Islet precursor cell (in vitro differentiated cells): ENCODE measurements around the gene CLCN5.
"Not testable (repeated sequence)": the region's sequence is repeated elsewhere in the genome, so short reads cannot be mapped to it uniquely, and the experiment has no call there.

Experiments
- DNase-seq: peaks from one replicate; pipeline ENCODE4 v3.0.0-alpha.2; 2018

Gene CLCN5

DNA sequence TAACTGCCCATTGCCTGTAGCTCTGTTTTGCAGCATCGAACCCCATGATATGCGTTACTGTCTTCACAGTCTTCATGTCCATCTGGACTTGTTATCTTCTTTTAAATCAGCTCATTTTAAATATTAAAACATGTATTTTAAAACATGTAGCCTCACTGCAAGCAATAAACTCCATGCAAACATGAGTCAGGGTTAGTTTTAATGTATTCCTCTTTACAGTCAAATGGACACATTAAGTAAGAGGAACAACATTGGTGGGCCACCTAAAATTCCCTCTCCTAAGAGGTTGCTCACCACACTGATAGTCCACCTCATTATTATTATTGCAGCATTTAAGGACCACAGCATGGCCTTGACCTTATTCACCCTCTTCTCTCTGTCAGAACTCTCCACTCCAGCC lies 74.1 kb downstream of the CLCN5 start:
- DNase-seq = no peak

DNA sequence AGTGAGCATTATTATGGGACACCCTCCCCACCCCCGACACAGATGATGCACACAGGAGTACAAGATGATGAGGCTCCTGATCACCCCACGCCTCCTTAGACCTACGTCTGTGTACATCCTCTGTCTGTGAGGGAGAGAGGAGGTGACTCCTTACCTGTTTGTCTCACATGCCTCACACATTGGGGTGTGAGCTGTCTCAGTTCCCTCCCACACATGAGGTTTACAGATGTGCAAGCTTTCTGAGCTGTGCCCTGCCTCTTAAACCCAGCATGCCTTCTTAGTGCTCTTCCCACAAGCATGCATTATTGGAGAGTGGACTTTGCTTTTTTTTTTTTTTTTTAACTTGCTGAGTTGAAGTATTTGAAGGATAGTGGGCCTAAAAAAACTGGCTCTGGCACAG lies 76.7 kb downstream of the CLCN5 start:
- DNase-seq = no peak

DNA sequence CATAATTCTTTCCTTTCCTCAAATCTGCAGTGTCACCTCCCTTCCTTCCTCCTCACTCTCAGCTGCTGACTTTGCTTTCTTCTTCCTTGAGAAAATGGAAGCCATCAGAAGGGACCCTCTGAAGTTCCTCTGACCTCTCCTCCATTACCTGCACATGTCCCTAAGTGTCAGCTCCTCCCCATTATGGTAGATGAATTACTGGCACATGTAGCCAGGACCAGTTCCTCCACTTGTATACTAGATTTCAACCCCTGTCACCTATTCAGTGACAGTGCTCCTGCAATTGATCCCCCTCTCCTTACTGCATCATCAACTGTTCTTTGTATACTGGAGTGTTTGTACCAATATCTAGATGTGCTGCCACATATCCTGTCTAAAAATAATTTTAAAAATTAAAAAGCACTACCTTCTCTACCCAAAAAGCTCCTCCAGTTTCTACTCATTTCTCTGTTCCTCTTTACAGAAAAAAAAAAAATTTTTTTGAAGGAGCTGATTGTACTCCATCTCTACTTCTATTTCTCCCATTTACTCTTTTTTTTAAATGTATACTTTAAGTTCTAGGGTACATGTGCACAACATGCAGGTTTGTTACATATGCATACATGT lies 78.6 kb downstream of the CLCN5 start:
- DNase-seq = no peak

DNA sequence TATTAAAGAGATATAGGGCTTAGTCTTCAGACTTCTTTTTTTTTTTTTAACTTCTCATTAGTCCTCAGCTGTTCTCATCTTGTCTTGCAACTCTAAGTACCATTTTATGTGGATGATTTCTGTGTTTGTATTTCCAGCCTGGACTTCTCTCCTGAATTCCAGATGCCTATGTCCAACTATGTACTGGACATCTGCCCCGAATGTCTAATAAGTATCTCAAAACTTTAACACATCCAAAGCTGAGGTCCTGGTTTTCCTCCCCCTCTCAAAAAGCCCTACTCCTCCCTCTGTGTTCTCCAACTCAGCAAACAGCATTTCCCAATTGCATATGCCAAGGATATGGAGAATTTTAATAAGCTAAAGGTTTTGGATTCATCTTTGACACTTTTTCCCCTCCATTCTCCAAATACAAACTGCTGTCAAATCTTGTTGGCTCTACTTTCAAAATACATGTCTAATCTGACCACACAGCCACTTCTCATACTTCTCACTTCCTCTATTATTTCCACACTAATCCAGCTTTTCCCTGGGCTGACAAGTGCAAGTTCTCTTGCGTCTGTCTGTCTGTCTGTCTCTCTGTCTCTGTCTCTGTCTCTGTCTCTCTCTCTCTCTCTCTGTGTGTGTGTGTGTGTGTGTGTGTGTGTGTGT lies 79.8 kb downstream of the CLCN5 start:
- no peak for DNase-seq

DNA sequence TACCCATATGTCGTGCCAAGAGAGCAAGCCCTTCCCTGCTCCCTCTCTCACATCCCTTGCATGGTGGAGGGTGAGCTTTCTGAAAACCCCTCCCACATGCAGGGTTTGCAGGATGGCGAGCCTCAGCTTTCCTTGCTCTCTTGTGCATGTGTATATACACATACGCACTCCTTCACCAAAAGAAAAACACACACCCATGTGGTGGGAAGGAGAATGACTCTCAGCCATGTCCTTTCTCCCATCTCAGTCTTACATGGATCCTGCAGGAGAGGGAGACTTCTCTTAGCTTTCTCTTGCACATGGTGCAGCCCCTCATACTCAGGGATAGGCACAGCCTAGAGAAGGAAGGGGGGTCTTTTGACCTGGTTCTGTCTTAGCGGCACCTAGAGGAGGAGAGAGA lies 81.1 kb downstream of the CLCN5 start:
- DNase-seq = no peak

DNA sequence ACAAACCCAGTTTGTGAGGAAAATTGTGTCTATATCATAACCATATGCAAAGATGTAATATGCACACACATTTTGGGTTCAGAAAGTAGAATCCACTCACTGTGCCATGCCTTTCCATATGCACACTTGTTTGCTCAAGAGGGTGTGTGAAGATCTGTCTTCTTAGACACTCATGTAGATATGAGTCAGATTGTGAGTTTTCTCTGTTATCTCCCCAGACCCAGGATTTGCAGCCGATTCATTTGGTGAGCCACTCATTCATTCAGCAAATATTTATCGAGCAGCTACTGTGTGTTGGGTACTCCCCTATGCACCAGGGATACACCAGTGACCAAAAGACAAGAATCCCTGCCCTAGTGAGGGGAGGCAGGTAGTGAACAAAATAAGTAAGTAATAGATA lies 81.5 kb downstream of the CLCN5 start:
- no peak for DNase-seq

DNA sequence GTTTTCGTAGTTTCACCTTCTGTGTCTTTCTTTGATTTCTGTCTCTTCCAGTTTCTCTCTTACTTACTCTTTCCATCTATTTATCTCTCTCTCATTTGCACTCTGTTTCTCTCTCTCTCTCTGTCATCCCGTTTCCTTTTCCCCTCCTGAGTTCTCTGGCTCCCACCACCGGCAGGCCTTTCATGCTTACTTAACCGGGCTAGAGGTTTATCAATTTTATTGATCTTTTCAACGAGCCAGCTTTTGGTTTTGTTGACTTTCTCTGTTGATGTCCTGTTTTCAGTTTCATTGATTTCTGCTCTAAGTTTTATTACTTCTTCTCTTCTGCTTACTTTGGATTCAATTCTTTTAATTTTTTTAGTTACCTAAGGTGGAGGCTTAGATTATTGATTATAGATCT lies 103.2 kb downstream of the CLCN5 start:
- not testable (repeated sequence) for DNase-seq

DNA sequence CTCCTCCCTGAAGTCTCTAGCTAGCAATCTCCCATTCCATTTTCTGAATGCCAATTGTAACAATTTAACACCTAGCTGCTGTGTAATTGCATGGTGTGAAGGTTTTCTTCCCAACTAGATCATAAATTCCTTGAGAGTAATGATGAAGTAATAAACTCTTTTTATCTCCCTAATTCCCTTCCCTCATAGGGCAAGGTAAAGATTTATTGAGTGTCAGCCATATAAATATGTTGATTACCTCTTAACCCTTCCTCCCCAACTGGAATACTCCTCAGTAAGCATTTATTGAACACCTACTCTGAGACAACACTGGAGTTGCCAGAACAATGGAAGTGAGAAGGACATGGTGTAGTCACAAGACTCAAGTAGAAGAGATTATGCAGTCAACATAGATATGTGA lies 112.7 kb downstream of the CLCN5 start:
- no peak for DNase-seq

DNA sequence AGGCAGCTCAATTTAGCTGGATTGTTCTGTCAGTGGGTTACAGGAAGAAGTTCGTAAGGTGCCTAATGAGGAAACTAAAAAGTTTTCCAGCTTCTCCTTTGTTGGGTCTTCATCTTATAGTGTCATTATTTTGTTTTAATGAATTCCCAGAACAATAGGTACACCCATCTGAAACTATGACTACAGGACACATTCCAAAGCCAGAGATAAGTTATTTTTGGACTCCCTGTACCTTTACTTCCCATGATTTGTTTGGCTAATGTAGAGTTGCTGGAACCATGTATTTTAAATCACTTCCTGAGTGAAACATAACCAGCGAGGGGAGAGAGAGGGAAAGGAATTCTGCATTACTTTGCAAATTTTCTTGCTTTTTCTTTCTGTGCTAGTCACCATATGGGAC lies 114.0 kb downstream of the CLCN5 start:
- DNase-seq = no peak

DNA sequence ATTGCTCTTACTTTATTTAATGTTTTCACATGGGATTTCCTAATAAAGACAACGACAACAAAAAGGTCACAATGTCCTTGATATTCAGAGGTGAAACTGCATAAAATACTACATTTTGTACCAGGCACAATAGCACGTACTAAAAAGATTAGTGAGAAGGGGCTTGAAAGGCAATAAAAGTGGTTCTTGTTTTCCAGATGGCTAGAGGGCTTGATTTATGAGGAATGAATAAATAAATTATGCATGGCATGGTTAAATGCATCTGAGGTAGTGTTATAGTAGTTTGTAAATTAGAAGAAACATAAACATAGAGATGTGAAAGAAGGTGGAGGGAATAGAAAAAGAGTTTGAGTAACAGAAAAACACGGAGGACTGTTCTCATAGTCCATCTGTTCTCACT lies 123.4 kb downstream of the CLCN5 start:
- DNase-seq = no peak

DNA sequence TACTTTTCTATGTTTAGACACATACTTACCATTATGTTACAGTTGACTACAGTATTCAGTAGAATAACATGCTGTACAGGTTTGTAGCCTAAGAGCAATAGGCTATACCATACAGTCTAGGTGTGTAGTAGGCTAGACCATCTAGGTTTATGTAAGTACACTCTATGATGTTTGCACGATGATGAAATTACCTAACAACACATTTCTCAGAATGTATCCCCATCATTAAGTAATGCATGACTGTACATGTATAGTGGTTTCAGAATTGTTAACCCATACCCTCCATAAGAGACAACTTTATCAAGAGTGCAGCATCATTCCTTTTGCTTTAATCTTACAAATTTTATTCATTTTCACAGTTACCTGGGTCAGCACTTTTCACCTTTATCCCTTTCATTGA lies 126.8 kb downstream of the CLCN5 start:
- DNase-seq = no peak

DNA sequence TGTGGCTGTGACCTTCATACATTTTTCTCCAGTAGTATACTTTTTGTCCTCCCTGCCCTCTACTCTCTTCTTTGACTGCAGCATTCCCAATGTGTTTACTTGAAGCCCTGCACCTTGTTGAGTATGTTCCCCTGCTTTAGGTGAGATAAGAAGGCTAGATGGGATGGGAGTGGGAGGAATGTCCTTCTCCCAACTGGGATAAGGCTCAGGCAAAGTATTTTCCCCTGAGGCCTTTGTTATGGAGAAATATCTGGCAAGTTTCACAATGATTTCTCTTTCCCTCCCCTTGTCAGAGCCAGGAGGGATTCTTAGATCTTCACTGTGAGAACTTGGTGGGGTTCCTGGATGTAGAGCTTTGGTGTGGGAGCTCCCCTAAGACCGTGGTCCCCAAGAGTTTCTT lies 131.8 kb downstream of the CLCN5 start:
- DNase-seq = no peak

DNA sequence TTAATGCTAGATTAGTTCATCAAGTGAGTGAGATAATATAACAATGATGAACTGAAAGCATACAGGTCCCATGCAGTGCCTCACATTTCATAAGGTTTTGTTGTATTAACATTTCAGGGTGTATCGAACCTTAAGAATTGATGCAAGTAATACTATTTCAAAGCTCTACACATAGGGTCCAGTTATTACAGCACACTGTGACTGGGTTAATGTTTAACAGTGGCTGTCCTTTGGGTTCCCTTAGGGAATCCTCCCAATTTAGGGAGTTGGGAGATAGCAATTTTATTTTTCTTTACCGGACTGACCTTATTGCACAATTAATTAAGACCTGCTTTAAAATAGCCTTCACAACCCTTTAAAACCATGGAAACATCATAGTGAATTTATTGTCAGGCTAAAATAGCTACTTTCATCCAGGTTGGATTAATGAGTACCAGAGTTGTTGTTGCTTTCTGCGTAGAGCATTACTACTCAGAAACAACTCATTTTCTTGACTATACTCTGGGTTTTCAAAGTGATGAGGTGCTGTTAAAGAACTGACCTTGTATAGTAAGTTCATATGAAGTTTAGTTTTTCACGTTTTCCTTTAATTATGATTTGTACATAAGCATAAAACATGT lies 144.0 kb downstream of the CLCN5 start:
- DNase-seq = no peak

DNA sequence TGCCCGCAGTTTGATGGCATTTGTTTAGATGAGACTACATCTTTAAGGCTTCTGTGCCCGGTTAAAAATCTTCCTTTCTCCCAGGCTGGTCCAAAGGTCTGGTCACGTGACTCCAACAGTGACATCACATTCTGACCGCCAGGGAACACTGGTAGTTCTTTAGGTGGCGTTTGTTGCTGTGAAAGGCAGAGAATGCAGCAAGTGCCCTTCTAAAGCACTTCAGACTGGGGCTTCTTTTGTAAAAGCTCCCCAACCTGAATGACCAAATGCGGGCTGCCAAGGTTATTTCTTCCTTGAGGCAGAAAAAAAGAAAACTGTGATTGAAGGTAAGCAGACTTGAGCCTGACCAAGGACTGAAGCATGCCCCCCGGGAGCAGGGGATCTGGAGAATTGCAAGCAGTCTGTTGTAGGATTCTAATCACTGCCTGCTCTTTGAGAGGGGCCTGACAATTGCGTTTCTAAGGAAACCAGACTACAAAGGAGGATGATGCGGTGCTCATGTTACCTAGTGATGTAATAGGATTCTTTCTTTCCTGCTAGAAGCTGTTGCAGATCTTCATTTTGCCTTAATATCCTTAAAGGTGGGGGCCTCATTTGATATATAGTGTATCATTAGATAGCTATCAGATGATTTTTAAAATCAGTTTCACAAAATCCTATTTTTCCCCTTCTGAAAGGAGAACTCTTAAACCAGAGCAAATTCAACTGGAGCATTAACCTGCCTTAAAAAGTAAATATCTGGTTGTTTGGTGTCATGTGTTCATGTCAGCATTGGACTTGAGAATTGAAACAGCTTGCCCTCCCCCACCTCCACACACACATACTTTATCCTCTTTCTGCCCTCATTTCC lies 145.3 kb downstream of the CLCN5 start:
- DNase-seq = peak; percentile 80

DNA sequence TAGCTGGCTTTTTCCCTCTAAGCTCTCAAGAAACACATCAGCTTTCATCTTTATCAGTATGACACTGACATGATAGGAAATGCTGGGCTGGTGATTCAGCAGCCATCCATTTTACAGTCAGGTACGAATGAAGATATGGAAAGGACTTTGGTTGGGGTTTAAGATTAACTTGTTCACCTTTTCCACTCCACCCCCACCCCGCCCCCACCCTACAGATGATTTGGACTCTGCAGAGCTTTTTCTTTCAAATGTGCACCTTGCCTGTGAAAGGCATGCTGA lies 145.8 kb downstream of the CLCN5 start:
- DNase-seq = no peak

DNA sequence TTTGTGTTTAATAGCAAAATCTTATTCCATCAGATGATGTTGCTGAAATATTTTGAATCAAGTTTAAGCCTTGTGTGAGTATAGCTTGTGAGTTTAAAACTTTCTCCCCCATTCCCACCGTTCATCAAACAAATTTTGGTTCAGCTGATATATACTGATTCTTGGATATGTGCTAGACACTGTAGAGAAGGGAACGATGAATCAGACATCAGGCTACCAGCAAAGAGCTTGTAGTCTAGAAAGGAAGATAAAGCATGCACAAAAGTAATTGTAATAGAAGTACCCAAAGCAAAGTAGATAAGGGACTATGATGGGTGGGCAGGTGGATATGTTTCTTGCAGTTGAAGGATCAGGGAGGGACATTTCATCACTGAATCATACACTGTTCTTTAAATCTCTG lies 146.5 kb downstream of the CLCN5 start:
- DNase-seq = no peak

DNA sequence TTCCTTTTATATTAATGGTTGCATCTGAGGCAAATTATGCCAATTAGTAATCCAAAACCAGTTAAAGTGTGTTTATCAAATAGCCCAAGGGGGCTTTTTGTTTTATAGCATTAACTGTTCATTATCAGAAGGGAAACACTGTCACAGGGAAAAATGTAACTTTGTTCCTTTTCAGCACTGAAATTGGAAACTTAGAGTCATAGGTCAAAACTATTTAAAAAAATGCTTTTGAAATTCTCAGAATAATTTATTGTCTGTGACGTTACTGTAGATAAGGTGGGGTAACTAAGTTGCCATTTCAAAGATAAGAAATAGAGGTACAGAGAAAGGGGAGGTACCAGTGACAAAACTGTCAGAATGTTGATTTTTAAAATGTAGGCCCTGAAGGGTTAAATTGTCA lies 149.1 kb downstream of the CLCN5 start:
- DNase-seq = no peak

DNA sequence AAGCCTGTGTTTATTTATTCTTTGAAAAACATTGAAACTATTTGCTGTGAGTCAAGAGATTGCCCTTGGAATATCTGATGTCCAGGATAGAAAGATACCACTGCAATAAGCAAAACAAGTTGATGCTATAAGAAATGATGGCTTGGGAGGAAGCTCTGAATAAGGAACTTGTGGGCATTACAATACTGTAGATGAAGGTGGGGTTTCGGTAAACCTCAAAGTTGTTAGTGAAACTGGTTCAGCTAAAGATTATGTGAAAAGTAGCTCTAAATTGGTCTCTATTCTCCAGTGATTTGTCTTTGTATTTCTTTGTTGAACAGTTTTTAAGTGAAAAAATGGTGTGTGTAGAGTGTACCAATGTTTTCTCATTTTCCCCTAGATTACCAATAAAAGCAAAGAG lies 149.7 kb downstream of the CLCN5 start:
- no peak for DNase-seq

DNA sequence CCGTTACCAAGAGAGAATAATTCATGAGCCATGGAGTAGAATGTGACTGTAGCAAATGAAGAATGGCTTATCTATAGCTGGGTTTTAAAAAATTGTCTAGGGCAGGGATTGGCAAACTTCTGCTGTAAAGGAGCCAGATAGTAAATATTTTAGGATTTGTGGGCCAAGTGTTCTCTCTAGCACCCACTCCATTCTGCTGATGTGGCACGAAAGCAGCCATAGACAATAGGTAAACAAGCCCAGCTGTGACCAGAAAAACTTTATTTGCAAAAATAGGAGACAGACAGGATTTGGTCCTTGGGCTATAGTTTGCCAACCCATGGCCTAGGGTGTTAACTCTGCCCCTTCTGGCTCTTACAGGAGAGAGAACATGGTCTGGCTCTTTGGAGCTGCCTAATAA lies 151.2 kb downstream of the CLCN5 start:
- no peak for DNase-seq

DNA sequence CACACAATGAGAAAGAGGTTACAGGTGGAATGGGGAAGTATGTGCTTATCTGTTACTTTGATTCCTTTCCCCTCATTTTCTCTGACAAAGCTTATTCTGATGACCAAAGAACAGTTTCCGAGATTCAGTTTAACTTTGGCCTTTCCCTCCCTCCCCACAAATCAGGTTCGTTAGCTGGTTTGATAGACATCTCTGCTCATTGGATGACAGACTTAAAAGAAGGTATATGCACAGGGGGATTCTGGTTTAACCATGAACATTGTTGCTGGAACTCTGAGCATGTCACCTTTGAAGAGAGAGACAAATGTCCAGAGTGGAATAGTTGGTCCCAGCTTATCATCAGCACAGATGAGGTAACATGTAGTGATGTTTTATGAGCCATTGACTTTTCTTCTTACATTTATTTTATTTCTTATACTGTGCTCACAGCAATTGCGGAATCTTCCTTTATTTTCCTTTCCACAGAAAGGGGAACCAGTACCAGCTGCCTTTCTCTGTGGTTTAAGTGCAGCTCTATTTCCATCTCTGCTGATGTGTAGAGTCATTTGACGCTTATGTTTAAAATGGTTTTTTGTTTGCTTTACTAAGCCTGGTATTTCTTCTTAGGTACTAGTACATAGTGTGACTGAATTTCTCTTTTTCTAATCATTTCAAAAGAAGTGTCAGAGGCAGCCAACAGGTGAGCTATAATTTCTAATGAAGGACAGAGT lies 153.4 kb downstream of the CLCN5 start:
- DNase-seq = no peak

DNA sequence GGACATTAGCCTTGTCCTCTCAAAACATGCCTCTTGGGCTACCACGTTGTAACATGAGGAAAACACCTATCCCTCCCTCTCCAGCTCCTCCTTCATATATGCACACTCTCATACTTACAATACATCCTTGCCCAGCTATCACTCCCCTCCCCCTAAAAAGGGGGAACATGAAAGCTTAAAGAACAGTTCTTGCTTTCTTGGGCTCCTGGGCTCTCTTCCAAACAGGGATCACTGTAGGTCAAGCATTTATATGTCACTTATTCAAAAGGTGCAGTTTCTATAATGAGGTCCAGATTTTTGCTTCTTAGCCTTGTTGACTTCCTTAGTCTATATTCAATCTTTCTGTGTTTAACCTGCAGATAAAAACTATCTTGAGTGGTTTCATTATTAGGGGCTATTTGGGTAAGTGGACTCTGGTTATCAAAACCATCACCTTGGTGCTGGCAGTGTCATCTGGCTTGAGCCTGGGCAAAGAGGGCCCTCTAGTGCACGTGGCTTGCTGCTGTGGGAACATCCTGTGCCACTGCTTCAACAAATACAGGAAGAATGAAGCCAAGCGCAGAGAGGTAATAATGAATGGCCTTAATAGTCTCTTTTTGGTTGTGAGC lies 159.0 kb downstream of the CLCN5 start:
- DNase-seq = no peak

DNA sequence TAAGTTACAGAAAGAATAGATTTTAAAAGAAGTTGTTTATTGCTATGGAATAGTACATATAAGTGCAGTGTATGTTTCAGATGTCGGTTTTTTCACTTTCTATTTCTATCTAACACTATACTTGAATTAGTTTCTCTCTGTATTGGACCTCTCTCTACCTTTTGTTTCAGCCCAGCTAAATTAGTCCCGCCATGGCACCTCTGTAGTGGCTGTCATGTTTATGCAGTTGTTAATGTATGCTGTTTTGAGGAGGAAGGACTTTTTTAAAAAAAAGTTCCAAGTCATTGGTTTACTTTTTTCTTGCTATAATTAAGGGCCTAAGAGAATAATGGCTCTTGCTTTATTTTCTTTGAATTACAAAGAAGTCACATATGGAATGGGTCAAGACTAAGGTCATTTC lies 160.3 kb downstream of the CLCN5 start:
- DNase-seq = no peak

DNA sequence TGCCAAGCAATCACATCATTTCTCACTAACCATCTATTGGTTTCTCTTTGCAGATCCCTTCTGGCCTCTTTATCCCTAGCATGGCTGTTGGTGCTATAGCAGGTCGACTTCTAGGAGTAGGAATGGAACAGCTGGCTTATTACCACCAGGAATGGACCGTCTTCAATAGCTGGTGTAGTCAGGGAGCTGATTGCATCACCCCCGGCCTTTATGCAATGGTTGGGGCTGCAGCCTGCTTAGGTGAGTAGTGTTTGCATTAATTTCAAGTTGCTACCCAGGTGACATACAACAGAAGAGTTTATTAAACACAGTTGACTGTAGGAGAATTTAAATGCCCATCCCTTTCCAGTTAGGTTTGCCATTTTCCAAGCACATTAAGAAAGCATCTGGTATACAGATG lies 166.2 kb downstream of the CLCN5 start:
- DNase-seq = no peak
